Activated T-cell treated with anti-CD3 and anti-CD28 coated beads, Interleukin-2, amount 50 U/mL, for 72 hours (primary cell): ENCODE data around the gene RPS16. TPM values are rescaled to one million over a fixed set of nuclear protein-coding genes. Genes with fewer than 3 reads are reported as not detected.
A peak's percentile ranks its signal among the peaks of the same experiment; 100 is the strongest.

ENCODE experiments used
- ATAC-seq, 2 donors: fragments of 150-1000 bp; cut with Tn5 transposase; replicated peaks in 1 of 2; 2 replicates each; pipeline ENCODE4 v1.10.0; 2021; ENCODE audit warnings: moderate library complexity in 2 of 2, mild to moderate bottlenecking in 1 of 2
- DNase-seq, 2 donors: peaks; one replicate each; pipeline ENCODE4 v3.0.0; 2021 to 2022; ENCODE audit warnings: mixed read lengths in 1 of 2
- H3K27ac Mint-ChIP-seq: one replicate; pipeline ENCODE4 v1.8.0; 2022; ENCODE audit warnings: mild to moderate bottlenecking, moderate library complexity, mixed read lengths
- H3K27me3 Mint-ChIP-seq: one replicate; pipeline ENCODE4 v1.8.0; 2022; ENCODE audit warnings: low read depth, mixed read lengths
- H3K36me3 Mint-ChIP-seq, 2 donors: one replicate each; pipeline ENCODE4 v1.8.0; 2022; ENCODE audit warnings: mixed read lengths in 2 of 2, mild to moderate bottlenecking in 1 of 2; ENCODE audit not compliant: insufficient read depth in 2 of 2
- H3K4me1 Mint-ChIP-seq: one replicate; pipeline ENCODE4 v1.8.0; 2022; ENCODE audit warnings: low read depth, mixed read lengths
- H3K4me3 Mint-ChIP-seq, 2 donors: one replicate each; pipeline ENCODE4 v1.8.0; 2022; ENCODE audit warnings: mild to moderate bottlenecking in 2 of 2, mixed read lengths in 2 of 2, moderate library complexity in 2 of 2
- H3K9me3 Mint-ChIP-seq, 2 donors: one replicate each; pipeline ENCODE4 v1.8.0; 2022; ENCODE audit warnings: mixed read lengths in 2 of 2
- total RNA-seq, 2 donors: library from RNA; stranded (reverse); gene quantifications; one replicate each; pipeline ENCODE4 v1.2.3, GENCODE V29; 2022

The RPS16 gene
- total RNA-seq, 2 donors from 2014 or later, result 3,177 to 3,644 TPM

- H3K4me1 Mint-ChIP-seq, result peaks cover 52% of the 10 kb centered on the region
- H3K4me3 Mint-ChIP-seq, result peak within 1 kb of the TSS; percentile 90 to 96
- peak; percentile 93 to 94 for ATAC-seq
- DNase-seq, result peak; percentile 97 to 99
- H3K27me3 Mint-ChIP-seq, result no peaks in the 10 kb centered on the region
- H3K9me3 Mint-ChIP-seq, result no peaks in the 10 kb centered on the region
- H3K27ac Mint-ChIP-seq, result peak within 1 kb of the TSS; percentile 92
- H3K36me3 Mint-ChIP-seq, result peaks cover 19 to 33% of the 10 kb centered on the region in 2 donors
These were observed 9.7 kb upstream of the RPS16 start, which contains the start of gene SUPT5H for GRCh38 chr19:39445196-39446111. TSS of gene SUPT5H (plus strand) at chr19:39445582. CDS start at chr19:39445891, 309 bp downstream.

GRCh38 chr19:39444598-39445195 lies 8.9 kb upstream of the RPS16 start:
- Mint-ChIP-seq H3K4me3 (peak overlapping the region; percentile 90 to 96), H3K9me3 (no peaks in the 10 kb centered on the region), H3K27ac (peak overlapping the region; percentile 92), H3K27me3 (no peaks in the 10 kb centered on the region), H3K36me3 (peaks cover 19 to 33% of the 10 kb centered on the region in 2 donors), H3K4me1 (peaks cover 52% of the 10 kb centered on the region)
- DNase-seq (no peak), ATAC-seq (no peak)

DNA sequence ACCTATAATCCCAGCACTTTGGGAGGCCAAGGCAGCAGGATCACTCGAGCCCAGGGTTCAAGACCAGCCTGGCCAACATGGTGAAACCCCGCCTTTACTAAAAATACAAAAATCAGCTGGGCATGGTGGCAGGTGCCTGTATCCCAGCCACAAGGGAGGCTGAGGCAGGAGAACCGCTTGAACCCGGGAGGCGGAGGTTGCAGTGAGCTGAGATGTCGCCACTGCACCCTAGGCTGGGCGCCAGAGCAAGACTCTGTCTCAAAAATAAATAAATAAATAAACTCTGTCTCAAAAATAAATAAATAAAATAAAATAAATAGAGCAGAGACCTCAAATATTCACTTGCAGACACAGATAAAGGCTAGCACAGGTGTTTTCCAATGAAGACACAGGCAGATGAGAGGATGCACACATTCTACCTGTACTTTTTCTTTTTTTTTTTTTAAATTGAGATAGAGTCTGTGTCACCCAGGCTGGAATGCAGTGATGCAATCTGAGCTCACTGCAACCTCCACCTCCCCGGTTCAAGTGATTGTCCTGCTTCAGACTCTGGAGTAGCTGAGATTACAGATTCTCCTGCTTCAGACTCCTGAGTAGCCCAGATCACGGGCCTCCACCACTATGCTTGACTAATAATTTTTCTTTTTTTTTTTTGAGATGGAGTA lies 2.7 kb upstream of the RPS16 start:
- DNase-seq, result no peak
- ATAC-seq, result no peak
- peaks cover 54% of the 10 kb centered on the region for H3K4me1 Mint-ChIP-seq
- H3K36me3 Mint-ChIP-seq, result peaks cover 14 to 17% of the 10 kb centered on the region in 2 donors
- H3K27ac Mint-ChIP-seq, result no peak overlapping the region
- H3K27me3 Mint-ChIP-seq, result no peaks in the 10 kb centered on the region
- no peaks in the 10 kb centered on the region for H3K9me3 Mint-ChIP-seq
- no peak overlapping the region for H3K4me3 Mint-ChIP-seq

DNA sequence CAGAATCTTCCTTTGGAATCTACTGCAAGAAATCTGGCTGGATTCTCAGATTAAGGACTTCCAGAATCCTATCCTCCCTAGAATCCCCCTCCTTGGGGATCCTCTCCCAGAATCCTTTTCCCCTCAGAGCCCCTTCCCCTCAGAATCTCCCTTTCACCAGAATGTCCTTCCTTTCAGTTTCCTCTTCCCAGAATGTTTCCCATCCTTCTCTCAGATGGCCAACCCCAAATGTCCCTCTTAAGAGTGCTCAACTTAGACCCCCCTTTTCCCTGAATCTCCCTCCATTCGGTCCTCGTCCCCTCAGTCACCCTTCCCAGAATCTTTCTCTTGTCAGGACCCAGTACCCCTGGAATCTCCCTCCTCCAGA lies 584 bp upstream of the RPS16 start:
- no peak for ATAC-seq

GRCh38 chr19:39434123-39435076 lies 1.3 kb downstream of the RPS16 start:
- Mint-ChIP-seq H3K27me3 (no peaks in the 10 kb centered on the region), H3K36me3 (peaks cover 20 to 28% of the 10 kb centered on the region in 2 donors), H3K4me1 (peaks cover 67% of the 10 kb centered on the region), H3K9me3 (no peaks in the 10 kb centered on the region), H3K4me3 (peak overlapping the region; percentile 99), H3K27ac (peak overlapping the region; percentile 97)
- ATAC-seq (no peak), DNase-seq (no peak)

More for the DNA sequence above, 584 bp upstream of the RPS16 start:
- Mint-ChIP-seq H3K9me3 (no peaks in the 10 kb centered on the region), H3K4me1 (peaks cover 69% of the 10 kb centered on the region), H3K4me3 (peak overlapping the region; percentile 99), H3K27ac (peak overlapping the region; percentile 97), H3K27me3 (no peaks in the 10 kb centered on the region), H3K36me3 (peaks cover 20 to 26% of the 10 kb centered on the region in 2 donors)
- no peak for DNase-seq

DNA sequence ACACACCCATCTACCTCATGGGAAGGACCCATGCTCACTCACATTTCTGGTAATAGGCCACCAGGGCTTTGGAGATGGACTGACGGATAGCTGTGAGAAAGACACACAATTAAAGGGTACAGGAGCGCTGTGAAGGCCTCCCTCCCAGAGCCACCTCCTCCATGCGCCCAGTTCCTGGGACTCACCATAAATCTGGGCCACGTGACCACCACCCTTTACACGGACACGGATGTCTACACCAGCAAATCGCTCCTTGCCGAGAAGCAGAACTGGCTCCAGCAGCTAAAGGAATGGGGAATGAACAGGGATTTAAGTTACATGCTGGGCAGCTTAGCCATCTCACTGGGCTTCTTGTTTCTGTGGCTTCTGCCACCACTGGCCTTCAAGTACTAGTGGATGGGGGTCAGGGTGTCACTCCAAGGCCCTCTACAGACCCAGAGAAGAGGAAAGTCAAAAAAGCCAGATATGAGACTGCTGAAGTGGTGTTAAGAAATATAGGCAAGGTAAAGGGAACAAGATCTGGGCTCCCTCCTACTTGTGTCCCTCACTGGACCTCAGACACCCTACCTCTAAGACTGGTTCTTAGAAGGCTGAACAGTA lies 2.2 kb downstream of the RPS16 start:
- H3K4me3 Mint-ChIP-seq, result peak overlapping the region; percentile 99
- DNase-seq (no peak), ATAC-seq (no peak)
- peak overlapping the region; percentile 97 for H3K27ac Mint-ChIP-seq
- peaks cover 67% of the 10 kb centered on the region for H3K4me1 Mint-ChIP-seq
- H3K36me3 Mint-ChIP-seq, result peaks cover 20 to 28% of the 10 kb centered on the region in 2 donors
- H3K9me3 Mint-ChIP-seq, result no peaks in the 10 kb centered on the region
- H3K27me3 Mint-ChIP-seq, result no peaks in the 10 kb centered on the region

GRCh38 chr19:39432677-39433025 lies 3.1 kb downstream of the RPS16 start:
- Mint-ChIP-seq H3K4me3 (peak overlapping the region; percentile 27 to 45), H3K9me3 (no peaks in the 10 kb centered on the region), H3K4me1 (peaks cover 67% of the 10 kb centered on the region), H3K36me3 (peaks cover 20 to 28% of the 10 kb centered on the region in 2 donors), H3K27ac (peak overlapping the region; percentile 63), H3K27me3 (no peaks in the 10 kb centered on the region)
- ATAC-seq (no peak), DNase-seq (no peak)

GRCh38 chr19:39430675-39431593 lies 4.8 kb downstream of the RPS16 start:
- H3K27ac Mint-ChIP-seq, result peak overlapping the region; percentile 94
- DNase-seq, result peak; percentile 80 to 87
- peak overlapping the region; percentile 72 to 74 for H3K4me3 Mint-ChIP-seq
- H3K4me1 Mint-ChIP-seq, result peaks cover 51% of the 10 kb centered on the region
- ATAC-seq, result peak; percentile 81 to 82
- H3K27me3 Mint-ChIP-seq, result no peaks in the 10 kb centered on the region
- no peaks in the 10 kb centered on the region for H3K9me3 Mint-ChIP-seq
- peaks cover 20 to 28% of the 10 kb centered on the region in 2 donors for H3K36me3 Mint-ChIP-seq

GRCh38 chr19:39428283-39429112 lies 7.3 kb downstream of the RPS16 start:
- Mint-ChIP-seq H3K27ac (peak overlapping the region; percentile 72), H3K36me3 (peaks cover 7 to 12% of the 10 kb centered on the region in 2 donors), H3K27me3 (no peaks in the 10 kb centered on the region), H3K9me3 (no peaks in the 10 kb centered on the region), H3K4me1 (peaks cover 28% of the 10 kb centered on the region), H3K4me3 (no peak overlapping the region)
- DNase-seq (no peak), ATAC-seq (no peak)

DNA sequence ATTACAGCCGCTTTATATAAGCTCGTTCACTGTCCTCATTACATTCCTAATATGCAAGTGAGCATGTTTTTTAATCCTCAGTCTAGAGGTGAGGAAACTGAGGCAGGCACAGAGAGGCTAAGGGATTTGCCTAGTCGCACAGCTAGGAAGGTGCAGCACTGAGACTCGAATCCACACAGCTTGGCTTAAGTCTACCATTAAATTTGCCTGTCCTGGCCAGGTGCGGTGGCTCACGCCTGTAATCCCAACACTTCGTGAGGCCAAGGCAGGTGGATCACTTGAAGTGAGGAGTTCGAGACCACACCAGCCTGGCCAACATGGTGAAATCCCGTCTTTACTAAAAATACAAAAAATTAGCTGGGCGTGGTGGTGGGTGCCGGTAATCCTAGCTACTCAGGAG lies 8.0 kb downstream of the RPS16 start:
- ATAC-seq (no peak), DNase-seq (no peak)
- Mint-ChIP-seq H3K4me3 (no peak overlapping the region), H3K36me3 (peaks cover 2 to 7% of the 10 kb centered on the region in 2 donors), H3K27ac (peak overlapping the region; percentile 72), H3K4me1 (peaks cover 20% of the 10 kb centered on the region), H3K27me3 (no peaks in the 10 kb centered on the region), H3K9me3 (no peaks in the 10 kb centered on the region)

- peaks cover 0 to 7% of the 10 kb centered on the region in 2 donors for H3K36me3 Mint-ChIP-seq
- H3K4me3 Mint-ChIP-seq, result no peak overlapping the region
- H3K4me1 Mint-ChIP-seq, result peaks cover 11% of the 10 kb centered on the region
- H3K27ac Mint-ChIP-seq, result no peak overlapping the region
- no peaks in the 10 kb centered on the region for H3K27me3 Mint-ChIP-seq
- ATAC-seq (no peak), DNase-seq (no peak)
- H3K9me3 Mint-ChIP-seq, result no peaks in the 10 kb centered on the region
These were observed 9.6 kb downstream of the RPS16 start for GRCh38 chr19:39426170-39426569.
